GM12874 (cell line): ENCODE data around the gene GGTLC1.

Experiments
- CTCF ChIP-seq: IDR thresholded peaks from 2 replicates; pipeline ENCODE4 v1.5.1; 2011; ENCODE audit warnings: low read depth, mild to moderate bottlenecking, control low read depth, low read length, moderate library complexity; ENCODE audit not compliant: insufficient read depth

GGTLC1 gene

GRCh38 chr20:24006626-24007025 is 18.0 kb upstream of the GGTLC1 start:
- TF ChIP-seq CTCF: no peak

GRCh38 chr20:24004471-24004870 is 15.9 kb upstream of the GGTLC1 start:
- no peak for TF ChIP-seq CTCF

GRCh38 chr20:24002896-24003295 is 14.3 kb upstream of the GGTLC1 start:
- TF ChIP-seq CTCF: no peak

GRCh38 chr20:24001712-24002405 is 13.3 kb upstream of the GGTLC1 start:
- TF ChIP-seq CTCF: no peak

GRCh38 chr20:23998844-23999243 is 10.3 kb upstream of the GGTLC1 start:
- TF ChIP-seq CTCF: no peak

- no peak for TF ChIP-seq CTCF
Observed at GRCh38 chr20:23998392-23998791, 9.8 kb upstream of the GGTLC1 start.

- TF ChIP-seq CTCF: peak; percentile 55
Observed at GRCh38 chr20:23995905-23996666, 7.5 kb upstream of the GGTLC1 start.
